Activated CD4-positive, alpha-beta T cell treated with anti-CD3 and anti-CD28 coated beads for 1 hour (primary cell): ENCODE data around the gene TRAF5.

Source experiments
- DNase-seq: peaks from one replicate; pipeline ENCODE4 v3.0.0-alpha.2; 2020

TRAF5 gene

DNA sequence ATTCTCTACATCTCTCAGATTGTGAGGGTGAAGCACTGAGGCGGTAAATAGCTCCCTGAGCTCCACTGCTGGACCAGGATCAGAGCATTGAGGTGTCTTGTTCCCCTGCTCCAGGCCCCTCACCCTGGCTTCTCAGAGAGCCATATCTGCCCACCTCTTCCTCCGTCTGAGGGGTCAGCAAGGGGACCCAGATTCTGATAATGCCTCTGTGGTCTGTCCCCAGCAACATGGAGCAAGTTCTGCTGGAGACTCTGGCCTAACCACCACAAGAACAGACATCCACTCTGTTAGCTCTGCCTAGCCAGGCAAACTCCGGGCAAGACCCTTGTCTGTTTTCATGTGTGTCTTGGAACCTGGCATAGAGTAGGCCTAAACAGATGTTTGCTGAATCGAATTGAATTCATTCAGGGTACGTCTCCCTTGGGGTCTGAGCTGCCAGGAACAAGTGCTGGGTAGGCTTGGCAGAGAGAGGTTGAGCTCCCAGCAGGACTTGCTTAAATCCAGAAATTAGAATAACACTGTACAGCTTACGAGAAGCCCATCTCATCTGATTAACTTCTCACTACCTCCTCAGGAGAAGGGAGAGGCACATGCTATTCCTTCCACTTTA, 2.3 kb downstream of the TRAF5 start:
- no peak for DNase-seq

DNA sequence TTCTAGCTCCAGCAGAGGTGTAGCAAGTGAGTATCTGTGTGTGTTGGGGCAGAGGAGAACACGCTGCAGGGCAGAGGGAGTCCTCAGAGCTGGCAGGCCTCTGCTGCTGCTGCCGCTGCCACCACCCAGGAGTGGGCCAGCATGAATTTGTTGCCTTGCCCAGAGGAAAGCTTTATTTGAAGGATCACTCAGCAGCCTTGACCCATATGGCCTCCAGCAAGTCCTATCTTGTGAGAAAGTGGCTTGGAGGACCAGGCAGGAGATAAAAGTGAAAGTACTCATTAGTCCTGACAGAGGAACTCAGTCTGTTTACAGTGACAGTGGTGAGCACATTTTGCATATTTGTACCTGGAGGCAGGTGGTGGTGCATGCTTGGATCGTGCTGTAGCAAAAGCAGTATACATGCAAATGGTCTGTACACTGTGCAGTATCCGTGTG, 3.1 kb downstream of the TRAF5 start:
- DNase-seq, result no peak

- no peak for DNase-seq
These were observed 3.8 kb downstream of the TRAF5 start for GRCh38 chr1:211330282-211330936.

GRCh38 chr1:211331011-211331709, 4.5 kb downstream of the TRAF5 start:
- DNase-seq, result no peak

GRCh38 chr1:211332036-211332616, 5.5 kb downstream of the TRAF5 start:
- no peak for DNase-seq

GRCh38 chr1:211332830-211333229, 6.2 kb downstream of the TRAF5 start:
- no peak for DNase-seq

GRCh38 chr1:211333906-211334305, 7.3 kb downstream of the TRAF5 start:
- DNase-seq, result no peak

GRCh38 chr1:211334986-211335385, 8.4 kb downstream of the TRAF5 start:
- no peak for DNase-seq

DNA sequence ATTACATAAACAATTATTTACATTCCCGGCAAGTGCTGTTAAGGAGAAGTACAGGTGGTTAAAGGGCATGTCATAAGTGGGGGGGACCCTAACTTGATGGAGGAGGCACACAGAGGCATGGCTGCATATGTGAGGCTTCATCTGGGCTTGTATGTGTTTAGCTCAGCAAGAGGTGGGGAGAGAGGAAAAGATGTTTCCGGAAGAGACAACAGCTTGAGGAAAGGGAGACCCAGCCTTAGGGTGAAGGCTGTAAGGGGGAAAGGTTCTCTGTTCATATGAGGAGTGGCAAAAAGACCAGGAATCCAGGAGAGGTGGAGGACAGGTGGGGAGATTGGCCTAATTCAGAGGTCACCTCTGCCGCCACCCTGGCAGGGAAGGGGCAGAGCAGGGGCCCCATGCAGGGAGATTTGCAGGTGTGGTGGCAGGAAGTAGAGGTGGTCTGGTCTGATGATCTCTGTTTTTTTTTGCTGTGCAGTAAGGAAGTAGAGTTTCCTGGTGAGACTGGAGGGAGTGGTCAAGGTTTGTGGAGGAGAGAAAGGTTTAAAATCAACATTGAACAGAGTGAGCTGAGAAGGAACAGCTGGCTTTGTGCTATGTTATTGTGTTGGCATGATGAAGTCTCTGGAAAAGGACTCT, 9.0 kb downstream of the TRAF5 start:
- DNase-seq, result no peak

GRCh38 chr1:211336161-211336560, 9.5 kb downstream of the TRAF5 start:
- no peak for DNase-seq

DNA sequence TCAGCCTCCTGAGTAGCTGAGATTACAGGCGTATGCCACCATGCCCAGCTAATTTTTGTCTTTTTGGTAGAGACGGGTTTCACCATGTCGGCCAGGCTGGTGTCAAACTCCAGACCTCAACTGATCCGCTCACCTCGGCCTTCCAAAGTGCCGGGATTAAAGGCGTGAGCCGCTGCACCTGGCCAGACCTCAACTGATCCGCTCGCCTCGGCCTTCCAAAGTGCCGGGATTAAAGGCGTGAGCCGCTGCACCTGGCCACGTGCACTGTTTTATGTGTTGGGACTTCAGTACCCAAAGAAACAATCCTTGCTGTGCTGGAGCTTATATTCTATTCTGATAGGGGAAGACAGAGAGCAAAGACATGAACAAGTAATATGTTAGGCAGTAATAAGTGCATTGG, 10.1 kb downstream of the TRAF5 start:
- no peak for DNase-seq

DNA sequence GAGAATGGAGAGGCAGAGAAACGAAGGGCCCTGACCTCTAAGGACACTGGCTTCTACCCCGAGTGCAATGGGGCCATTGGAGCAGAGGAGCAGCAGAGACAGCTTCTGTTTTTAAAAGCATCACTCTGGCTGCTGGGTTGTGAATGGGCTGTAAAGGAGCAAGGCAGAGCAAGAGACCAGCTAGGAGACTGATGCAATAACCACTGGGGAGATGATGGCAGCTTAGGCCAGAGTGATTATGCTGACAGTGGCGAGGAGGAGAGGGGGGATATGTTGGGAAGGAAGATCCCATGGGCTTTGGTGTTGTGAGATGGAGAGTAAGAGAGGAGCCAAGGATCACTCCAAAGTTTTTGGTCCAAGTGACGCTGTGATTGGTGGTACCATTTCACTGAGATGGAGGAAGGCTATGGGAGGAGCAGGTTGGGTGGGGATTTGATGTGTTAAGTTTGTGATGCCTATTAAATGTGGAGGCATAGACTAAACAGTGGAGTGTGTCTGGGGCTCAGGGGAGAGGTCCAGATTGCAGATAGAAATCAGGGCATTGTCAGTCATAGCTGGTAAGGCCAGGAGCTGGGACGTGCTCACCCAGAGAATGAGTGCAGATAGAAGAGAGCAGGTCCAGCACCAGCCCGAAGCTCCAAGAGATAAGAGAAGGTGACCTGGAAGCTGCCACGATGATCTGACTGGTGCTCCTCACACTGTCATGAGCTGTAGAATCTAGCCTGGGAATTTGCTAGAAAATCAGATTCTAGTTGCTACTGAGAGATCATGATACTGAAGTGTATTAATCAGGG, 11.0 kb downstream of the TRAF5 start:
- DNase-seq, result no peak

DNA sequence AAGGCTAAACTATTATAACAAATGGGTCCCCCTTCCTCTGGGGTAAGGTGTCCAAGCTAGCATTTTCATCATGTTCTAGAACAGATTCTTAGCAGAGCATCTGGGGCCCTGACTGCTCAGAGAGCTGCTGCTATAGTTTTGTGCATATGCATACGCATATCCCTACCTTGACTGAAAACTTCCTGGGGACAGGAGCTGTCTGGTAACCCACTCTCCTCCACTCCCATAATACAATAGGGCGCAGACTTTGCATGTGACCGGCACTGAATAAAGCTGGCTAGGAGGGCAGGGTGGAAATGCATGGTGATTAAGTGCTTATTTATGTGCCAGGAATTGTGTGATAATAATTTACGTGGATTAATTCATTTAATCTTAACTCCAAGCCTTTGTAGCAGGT, 11.6 kb downstream of the TRAF5 start:
- no peak for DNase-seq

GRCh38 chr1:211339631-211340041, 13.0 kb downstream of the TRAF5 start:
- DNase-seq, result no peak

- DNase-seq, result no peak
These were observed 14.2 kb downstream of the TRAF5 start for GRCh38 chr1:211340622-211341507.

- no peak for DNase-seq
These were observed 15.4 kb downstream of the TRAF5 start for GRCh38 chr1:211341999-211342398.

GRCh38 chr1:211343607-211344006, 17.0 kb downstream of the TRAF5 start:
- no peak for DNase-seq

- DNase-seq, result no peak
These were observed 17.6 kb downstream of the TRAF5 start for GRCh38 chr1:211344152-211344618.

- DNase-seq, result no peak
These were observed 19.1 kb downstream of the TRAF5 start for GRCh38 chr1:211345719-211346118.

DNA sequence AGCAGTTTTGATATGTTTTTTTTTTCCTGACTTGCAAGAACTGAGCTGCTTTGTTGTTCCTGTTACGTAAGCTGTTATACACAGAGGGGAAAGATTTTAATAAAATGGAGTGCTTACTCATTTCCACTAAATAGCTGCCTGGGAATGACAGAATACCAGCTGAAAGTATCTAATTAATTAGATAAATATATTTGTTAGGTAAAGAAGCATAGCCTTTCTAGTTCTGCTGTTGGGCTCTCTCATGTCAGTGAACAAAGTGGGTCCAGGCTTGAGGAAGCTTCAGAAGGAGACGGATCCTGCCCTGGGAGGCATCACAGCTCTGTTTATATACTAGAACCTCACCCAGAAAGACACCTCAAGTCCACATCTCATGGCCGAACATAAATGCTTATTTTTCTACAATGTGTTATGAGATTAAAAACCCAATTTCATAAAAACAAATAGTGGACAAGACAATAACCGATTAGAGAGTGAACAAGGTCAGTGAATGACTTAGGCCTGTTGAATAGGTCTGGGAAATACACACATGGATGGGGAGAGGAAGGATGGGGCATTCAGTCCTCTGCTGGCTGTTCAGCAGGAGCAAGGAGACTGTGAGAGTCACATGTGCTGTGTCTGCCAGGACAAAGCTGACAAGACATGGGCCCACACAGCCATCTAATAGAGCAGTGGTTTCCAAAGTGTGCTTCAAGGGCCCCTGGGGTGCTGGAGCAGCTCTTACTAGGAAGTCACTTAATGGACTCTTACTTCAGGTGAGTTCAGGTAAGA, 20.6 kb downstream of the TRAF5 start:
- no peak for DNase-seq

- no peak for DNase-seq
These were observed 21.9 kb downstream of the TRAF5 start for GRCh38 chr1:211348547-211348946.
